K562 (cell line): Measurements from ENCODE around the gene ZNF521. TPM values are rescaled to one million over a fixed set of nuclear protein-coding genes. Genes with fewer than 3 reads are reported as not detected.

Experiments
- ATAC-seq: fragments of 200-7000 bp; cut with Tn5 transposase; 3 replicates; pipeline ENCODE4 v1.9.1; 2020; ENCODE audit warnings: moderate library complexity
- BruUV-seq: library from RNA; stranded (reverse); fragments of 400-500 nt; replicated peaks from 2 replicates; lab custom pipeline; 2021; lab: Mats Ljungman, UMichigan
- CTCF ChIA-PET: fragments of 300-600 bp; formaldehyde crosslinking; extraction: SDS; loops from one replicate; lab custom pipeline; 2021; ENCODE audit warnings: low intra/inter-chr PET ratio; lab: Yijun Ruan, JAX
- POLR2A ChIA-PET: fragments of 300-600, 350-650 bp; sonication (Branson Sonifier 250); formaldehyde crosslinking; extraction: SDS; loops from one replicate; lab custom pipeline; 2021; ENCODE audit warnings: antibody characterized with exemption, inconsistent platforms; lab: Yijun Ruan, JAX
- DNase-seq, 4 experiments: peaks; one replicate each; pipeline versions ENCODE4 v3.0.0 to v3.0.0-alpha.2; 2011 to 2018; ENCODE audit warnings: low spot score in 3 of 4, mixed read lengths in 3 of 4; ENCODE audit errors: extremely low read depth in 1 of 4
- FAIRE-seq: peaks from 2 replicates; lab custom pipeline; 2011; peaks lifted over from hg19 to GRCh38; lab: Jason Lieb, UNC
- H2AFZ ChIP-seq: 2 replicates; pipeline ENCODE4 v1.6.0; 2011; ENCODE audit warnings: low read depth, low read length, control low read depth, inconsistent platforms
- H3K27ac ChIP-seq: fragments of 200-600 bp; 3 replicates; pipeline ENCODE4 v1.8.0; 2011; ENCODE audit warnings: low read depth, mild to moderate bottlenecking, control low read depth, inconsistent platforms, low read length, moderate library complexity, mixed read lengths; ENCODE audit errors: extremely low read depth
- H3K27me3 ChIP-seq, 2 experiments: fragments of 300-600 bp in 1 of 2; 2 replicates in 1 of 2; 3 replicates in 1 of 2; pipeline versions ENCODE4 v1.6.0 to v1.8.0; 2011; ENCODE audit warnings: inconsistent platforms in 2 of 2, low read length in 2 of 2, mild to moderate bottlenecking in 1 of 2, mixed read lengths in 1 of 2, moderate library complexity in 1 of 2; ENCODE audit not compliant: control insufficient read depth in 2 of 2, insufficient read depth in 2 of 2
- H3K36me3 ChIP-seq: fragments of 300-600 bp; 3 replicates; pipeline ENCODE4 v1.8.0; 2011; ENCODE audit warnings: mild to moderate bottlenecking, low read length, inconsistent platforms; ENCODE audit not compliant: control insufficient read depth, insufficient read depth
- H3K4me1 ChIP-seq, 2 experiments: fragments of 200-600 bp in 1 of 2; replicated peaks in 1 of 2; 2 replicates in 1 of 2; 3 replicates in 1 of 2; pipeline versions ENCODE4 v1.5.1 to v1.8.0; 2011; ENCODE audit warnings: inconsistent platforms in 2 of 2, low read length in 2 of 2, mild to moderate bottlenecking in 1 of 2, mixed read lengths in 1 of 2, moderate library complexity in 1 of 2; ENCODE audit not compliant: control insufficient read depth in 2 of 2, insufficient read depth in 2 of 2
- H3K4me2 ChIP-seq: 2 replicates; pipeline ENCODE4 v1.6.1; 2011; ENCODE audit warnings: low read length, control low read depth, inconsistent platforms, mixed read lengths; ENCODE audit not compliant: insufficient read depth
- H3K4me3 ChIP-seq: fragments of 200-600 bp; sonication (generic), shearing (Covaris generic); 2 replicates; pipeline ENCODE4 v1.5.1; 2016; ENCODE audit warnings: control low read depth, inconsistent platforms
- H3K79me2 ChIP-seq: fragments of 200-600 bp; 3 replicates; pipeline ENCODE4 v1.8.0; 2011; ENCODE audit warnings: low read length, inconsistent platforms; ENCODE audit not compliant: control insufficient read depth, insufficient read depth
- H3K9ac ChIP-seq, 2 experiments: 2 replicates each; pipeline versions ENCODE4 v1.6.0 to v1.6.1; 2011; ENCODE audit warnings: low read depth in 2 of 2, low read length in 2 of 2, control low read depth in 1 of 2, inconsistent platforms in 1 of 2, mild to moderate bottlenecking in 1 of 2, mixed read lengths in 1 of 2; ENCODE audit not compliant: insufficient read depth in 1 of 2
- H3K9me1 ChIP-seq: one replicate; pipeline ENCODE4 v1.6.0; 2011; ENCODE audit warnings: inconsistent platforms, mild to moderate bottlenecking, low read length, moderate library complexity; ENCODE audit not compliant: control insufficient read depth, insufficient read depth
- H3K9me3 ChIP-seq: replicated peaks from 2 replicates; pipeline ENCODE4 v1.5.1; 2011; ENCODE audit warnings: low read depth, low read length, inconsistent platforms; ENCODE audit not compliant: control insufficient read depth, insufficient read depth
- H4K20me1 ChIP-seq: replicated peaks from 2 replicates; pipeline ENCODE4 v1.6.1; 2011; ENCODE audit warnings: low read length, inconsistent platforms, mixed read lengths; ENCODE audit not compliant: control insufficient read depth, insufficient read depth
- HDAC6 ChIP-seq: IDR thresholded peaks from 2 replicates; pipeline ENCODE4 v1.6.1; 2012; ENCODE audit warnings: low read depth, mild to moderate bottlenecking, control low read depth, inconsistent platforms, low read length, moderate library complexity
- HES1 ChIP-seq: fragments of 450-650 bp; IDR thresholded peaks from 2 replicates; pipeline ENCODE4 v1.6.1; 2016; ENCODE audit warnings: low read depth, mild to moderate bottlenecking, moderate library complexity
- ILF3 ChIP-seq: fragments of 450-650 bp; IDR thresholded peaks from 2 replicates; pipeline ENCODE4 v1.6.1; 2018; ENCODE audit warnings: antibody characterized with exemption, mild to moderate bottlenecking, moderate library complexity, borderline replicate concordance
- RFX7 ChIP-seq: fragments of 250-450 bp; sonication (Bioruptor Pico); IDR thresholded peaks from 2 replicates; pipeline ENCODE4 v1.5.1; 2021; ENCODE audit warnings: mild to moderate bottlenecking
- RREB1 ChIP-seq: fragments of 250-450 bp; sonication (Bioruptor Pico); IDR thresholded peaks from 2 replicates; pipeline ENCODE4 v1.4.0; 2020
- SOX6 ChIP-seq: fragments of 450-650 bp; IDR thresholded peaks from 2 replicates; pipeline ENCODE4 v1.6.1; 2014; ENCODE audit warnings: mild to moderate bottlenecking
- SRSF1 ChIP-seq: fragments of 200-400 bp; formaldehyde crosslinking; IDR thresholded peaks from 2 replicates; pipeline ENCODE4 v1.6.1; 2017; ENCODE audit warnings: mild to moderate bottlenecking, low read depth, low read length, moderate library complexity
- ZNF408 ChIP-seq: fragments of 250-450 bp; sonication (Bioruptor Pico); IDR thresholded peaks from 2 replicates; pipeline ENCODE4 v1.4.0; 2020; ENCODE audit warnings: low read depth, mild to moderate bottlenecking, moderate library complexity
- ZNF699 ChIP-seq: fragments of 250-450 bp; sonication (Bioruptor Pico); IDR thresholded peaks from 2 replicates; pipeline ENCODE4 v1.8.0; 2021; ENCODE audit warnings: mild to moderate bottlenecking, moderate library complexity; ENCODE audit not compliant: insufficient replicate concordance
- ZNF76 ChIP-seq: fragments of 250-450 bp; sonication (Bioruptor Pico); IDR thresholded peaks from 2 replicates; pipeline ENCODE4 v1.4.0; 2020; ENCODE audit warnings: mild to moderate bottlenecking, moderate library complexity, borderline replicate concordance
- WGBS: fragments of 100-300 bp; shearing (Covaris generic); methylation state at CpG from one replicate; pipeline ENCODE4 v1.1.6; 2016; ENCODE audit warnings: low coverage, mixed read lengths; ENCODE audit not compliant: insufficient coverage; ENCODE audit errors: missing lambda C conversion rate; 5-methylcytosine and 5-hydroxymethylcytosine counted together
- in situ Hi-C: fragments of 300-500 bp; cut with MboI; formaldehyde crosslinking; loops from 4 replicates; pipeline ENCODE4 v1.15.0; 2018; ENCODE audit warnings: inconsistent platforms, mixed read lengths
- intact Hi-C: fragments of 100-400 bp; cut with micrococcal nuclease; formaldehyde crosslinking; loops from 2 replicates; pipeline ENCODE4 v1.14.2; 2022
- polyA plus RNA-seq, 8 experiments: library from polyadenylated mRNA; depleted of rRNA in 4 of 8; stranded (reverse) in 5 of 8; unstranded in 3 of 8; fragments of >200 nt; fragmentation: Nextera tagmentation in 2 of 8; fragmentation: Illumina TruSeq in 1 of 8; extraction: Ambion mirVana in 2 of 8; extraction: Trizol in 1 of 8; gene quantifications; 2 replicates each; pipeline versions ENCODE4 v1.2.1 to v1.2.3, GENCODE V29; 2011 to 2014; ENCODE audit warnings: inconsistent platforms in 1 of 8, missing spikeins in 1 of 8
- total RNA-seq, 7 experiments: library from RNA; depleted of rRNA in 6 of 7; stranded (reverse); fragments of >200 nt in 6 of 7; fragmentation: Illumina TruSeq in 2 of 7; extraction: Trizol in 2 of 7; gene quantifications; 2 replicates each; pipeline versions ENCODE4 v1.2.1 to v1.2.3, GENCODE V29; 2011 to 2021; ENCODE audit warnings: low replicate concordance in 1 of 7
- TF ChIP-seq, protein P1 (sequence below), 3 experiments: fragments of 200-800 bp in 1 of 3; fragments of 250-450 bp in 1 of 3; fragments of 450-650 bp in 1 of 3; sonication (Bioruptor Pico) in 1 of 3; sonication (Bioruptor generic) in 1 of 3; formaldehyde crosslinking in 1 of 3; IDR thresholded peaks; 2 replicates each; pipeline versions ENCODE4 v1.6.1 to v1.8.0; 2016 to 2022; ENCODE audit warnings: mild to moderate bottlenecking in 2 of 3, missing genetic modification characterization in 2 of 3, missing compliant biosample characterization in 1 of 3, moderate library complexity in 1 of 3

Gene ZNF521
- total and polyA plus RNA-seq, 9 of the 15 experiments (the other 6 are each of a cell fraction or from before 2014, with no cell fraction given): 1.2 to 5.8 (median 1.6) TPM

DNA sequence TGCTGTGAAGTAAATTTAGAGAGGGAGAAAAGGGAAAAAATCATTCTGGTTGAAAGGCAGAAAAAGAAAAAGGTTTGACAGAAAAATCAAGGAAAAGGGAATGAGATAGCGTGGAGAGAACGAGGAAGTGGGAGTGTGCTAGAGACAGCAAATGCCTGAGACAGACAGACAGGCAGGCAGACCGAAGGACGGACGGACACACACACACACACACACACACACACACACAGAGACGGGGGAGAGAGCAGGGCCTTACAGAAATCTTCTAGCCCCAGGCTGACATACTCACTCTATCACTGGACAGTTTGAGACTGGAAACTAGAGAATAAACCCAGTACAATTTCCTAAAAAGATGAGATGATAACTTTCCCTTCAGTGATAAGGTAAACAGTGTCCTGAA lies 238.4 kb downstream of the ZNF521 start:
- Histone ChIP-seq H3K9ac (no peak overlapping the region), H4K20me1 (no peaks in the 10 kb centered on the region), H3K27me3 (no peaks in the 10 kb centered on the region), H3K36me3 (no peaks in the 10 kb centered on the region), H2AFZ (no peak overlapping the region), H3K9me1 (no peaks in the 10 kb centered on the region), H3K4me3 (no peak overlapping the region), H3K27ac (no peak overlapping the region), H3K4me2 (no peak overlapping the region), H3K4me1 (no peaks in the 10 kb centered on the region), H3K9me3 (no peaks in the 10 kb centered on the region), H3K79me2 (no peaks in the 10 kb centered on the region)
- DNase-seq (peak in 1 of 4 experiments; percentile 11), FAIRE-seq (no peak), ATAC-seq (no peak; the same call in 2 of the 3 replicates)
- intact Hi-C loops (no loop called here), in situ Hi-C loops (no loop called here)
- 5% methylated on average over 5 of the region's 6 CpGs for WGBS
- ChIA-PET POLR2A (no interaction called here), CTCF (no interaction called here)
- no TSS peak for BruUV-seq
- TF ChIP-seq RREB1 (CRISPR knock-in tag) (no peak), ZNF76 (no peak), ILF3 (no peak), HDAC6 (no peak), ZNF699 (CRISPR knock-in tag) (no peak), SRSF1 (no peak), ZNF408 (CRISPR knock-in tag) (no peak), HES1 (no peak), RFX7 (CRISPR knock-in tag) (no peak), SOX6 (no peak)
- TF ChIP-seq, protein P1, sequence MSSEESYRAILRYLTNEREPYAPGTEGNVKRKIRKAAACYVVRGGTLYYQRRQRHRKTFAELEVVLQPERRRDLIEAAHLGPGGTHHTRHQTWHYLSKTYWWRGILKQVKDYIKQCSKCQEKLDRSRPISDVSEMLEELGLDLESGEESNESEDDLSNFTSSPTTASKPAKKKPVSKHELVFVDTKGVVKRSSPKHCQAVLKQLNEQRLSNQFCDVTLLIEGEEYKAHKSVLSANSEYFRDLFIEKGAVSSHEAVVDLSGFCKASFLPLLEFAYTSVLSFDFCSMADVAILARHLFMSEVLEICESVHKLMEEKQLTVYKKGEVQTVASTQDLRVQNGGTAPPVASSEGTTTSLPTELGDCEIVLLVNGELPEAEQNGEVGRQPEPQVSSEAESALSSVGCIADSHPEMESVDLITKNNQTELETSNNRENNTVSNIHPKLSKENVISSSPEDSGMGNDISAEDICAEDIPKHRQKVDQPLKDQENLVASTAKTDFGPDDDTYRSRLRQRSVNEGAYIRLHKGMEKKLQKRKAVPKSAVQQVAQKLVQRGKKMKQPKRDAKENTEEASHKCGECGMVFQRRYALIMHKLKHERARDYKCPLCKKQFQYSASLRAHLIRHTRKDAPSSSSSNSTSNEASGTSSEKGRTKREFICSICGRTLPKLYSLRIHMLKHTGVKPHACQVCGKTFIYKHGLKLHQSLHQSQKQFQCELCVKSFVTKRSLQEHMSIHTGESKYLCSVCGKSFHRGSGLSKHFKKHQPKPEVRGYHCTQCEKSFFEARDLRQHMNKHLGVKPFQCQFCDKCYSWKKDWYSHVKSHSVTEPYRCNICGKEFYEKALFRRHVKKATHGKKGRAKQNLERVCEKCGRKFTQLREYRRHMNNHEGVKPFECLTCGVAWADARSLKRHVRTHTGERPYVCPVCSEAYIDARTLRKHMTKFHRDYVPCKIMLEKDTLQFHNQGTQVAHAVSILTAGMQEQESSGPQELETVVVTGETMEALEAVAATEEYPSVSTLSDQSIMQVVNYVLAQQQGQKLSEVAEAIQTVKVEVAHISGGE (CRISPR knock-in tag; IDR thresholded peaks at IDR 0.05): no peak
